H1 (cell line): ENCODE data around the gene TEX2. TPM values are rescaled to one million over a fixed set of nuclear protein-coding genes. Genes with fewer than 3 reads are reported as not detected.

ENCODE experiments used
- CTCF ChIA-PET: fragments of 300-600 bp; sonication (Branson Sonifier 250); formaldehyde crosslinking; loops from one replicate; lab custom pipeline; 2021; ENCODE audit not compliant: partially characterized antibody; lab: Charles Lee
- POLR2A ChIA-PET: fragments of 300-600 bp; sonication (Branson Sonifier 250); formaldehyde crosslinking; loops from one replicate; lab custom pipeline; 2021; ENCODE audit warnings: inconsistent platforms; ENCODE audit not compliant: partially characterized antibody; lab: Charles Lee
- DNase-seq, 2 experiments: peaks; one replicate each; pipeline versions ENCODE4 v3.0.0 to v3.0.0-alpha.2; 2010 to 2022; ENCODE audit warnings: low spot score in 2 of 2, low read depth in 1 of 2, mixed read lengths in 1 of 2
- FAIRE-seq: peaks from 2 replicates; lab custom pipeline; 2011; peaks lifted over from hg19 to GRCh38; lab: Jason Lieb, UNC
- H2AFZ ChIP-seq: 2 replicates; pipeline ENCODE4 v1.8.1; 2012; ENCODE audit warnings: low read length, inconsistent platforms
- H2AK5ac ChIP-seq: 2 replicates; pipeline ENCODE4 v1.6.1; 2013; ENCODE audit warnings: low read depth, low read length
- H2BK120ac ChIP-seq: replicated peaks from 2 replicates; pipeline ENCODE3; 2013; ENCODE audit warnings: low read depth, low read length, inconsistent platforms
- H2BK12ac ChIP-seq: 2 replicates; pipeline ENCODE4 v1.6.1; 2013; ENCODE audit warnings: low read depth, low read length
- H2BK15ac ChIP-seq: 2 replicates; pipeline ENCODE4 v1.6.1; 2013; ENCODE audit warnings: low read length
- H2BK20ac ChIP-seq: 2 replicates; pipeline ENCODE4 v1.6.1; 2013; ENCODE audit warnings: low read length
- H2BK5ac ChIP-seq: 2 replicates; pipeline ENCODE4 v1.6.1; 2013; ENCODE audit warnings: low read depth, low read length
- H3K14ac ChIP-seq: 2 replicates; pipeline ENCODE4 v1.6.1; 2013; ENCODE audit warnings: inconsistent platforms; ENCODE audit not compliant: insufficient read length
- H3K18ac ChIP-seq: 2 replicates; pipeline ENCODE4 v1.6.1; 2013; ENCODE audit warnings: low read length; ENCODE audit errors: extremely low read depth
- H3K23ac ChIP-seq: 2 replicates; pipeline ENCODE4 v1.6.1; 2013; ENCODE audit warnings: inconsistent platforms; ENCODE audit not compliant: insufficient read length
- H3K23me2 ChIP-seq: 2 replicates; pipeline ENCODE4 v1.6.1; 2013; ENCODE audit warnings: low read depth, low read length
- H3K27ac ChIP-seq: 2 replicates; pipeline ENCODE4 v1.6.1; 2011; ENCODE audit warnings: low read depth, low read length, inconsistent platforms
- H3K27me3 ChIP-seq, 4 experiments: replicated peaks in 1 of 4; 1 replicate in 1 of 4; 2 replicates in 3 of 4; pipeline versions ENCODE4 v1.6.1 to v1.8.1; 2011 to 2013; ENCODE audit warnings: low read length in 3 of 4, mild to moderate bottlenecking in 3 of 4, inconsistent platforms in 2 of 4, mixed read lengths in 2 of 4, moderate library complexity in 1 of 4; ENCODE audit not compliant: control insufficient read depth in 3 of 4, insufficient read depth in 3 of 4; ENCODE audit errors: extremely low read depth in 1 of 4
- H3K36me3 ChIP-seq, 4 experiments: 2 replicates each; pipeline versions ENCODE4 v1.6.1 to v1.8.1; 2011 to 2013; ENCODE audit warnings: mild to moderate bottlenecking in 4 of 4, low read length in 3 of 4, moderate library complexity in 2 of 4, control low read depth in 1 of 4, inconsistent platforms in 1 of 4; ENCODE audit not compliant: insufficient read depth in 4 of 4, control insufficient read depth in 2 of 4
- H3K4ac ChIP-seq: replicated peaks from 2 replicates; pipeline ENCODE3; 2013; ENCODE audit warnings: low read length, low read depth, mixed read lengths, inconsistent platforms; ENCODE audit not compliant: insufficient read length
- H3K4me1 ChIP-seq, 4 experiments: replicated peaks in 1 of 4; 1 replicate in 1 of 4; 2 replicates in 3 of 4; pipeline versions ENCODE4 v1.6.1 to v1.8.1; 2011 to 2013; ENCODE audit warnings: low read length in 3 of 4, inconsistent platforms in 2 of 4, mixed read lengths in 1 of 4; ENCODE audit not compliant: insufficient read depth in 4 of 4, control insufficient read depth in 3 of 4
- H3K4me2 ChIP-seq, 2 experiments: 2 replicates each; pipeline versions ENCODE4 v1.6.1 to v1.8.1; 2011 to 2013; ENCODE audit warnings: low read depth in 2 of 2, low read length in 2 of 2, control low read depth in 1 of 2, inconsistent platforms in 1 of 2, mild to moderate bottlenecking in 1 of 2; ENCODE audit not compliant: insufficient read depth in 1 of 2
- H3K4me3 ChIP-seq, 4 experiments: fragments of 200-600, 300-600 bp in 1 of 4; sonication (generic), shearing (Covaris generic), sonication (Bioruptor Twin) in 1 of 4; 2 replicates each; pipeline versions ENCODE4 v1.5.1 to v1.8.1; 2011 to 2016; ENCODE audit warnings: low read length in 4 of 4, low read depth in 3 of 4, control low read depth in 2 of 4, inconsistent platforms in 2 of 4, mild to moderate bottlenecking in 2 of 4, mixed read lengths in 1 of 4, moderate library complexity in 1 of 4; ENCODE audit not compliant: insufficient read depth in 2 of 4; ENCODE audit errors: extremely low read depth in 1 of 4
- H3K56ac ChIP-seq: replicated peaks from 2 replicates; pipeline ENCODE3; 2013; ENCODE audit warnings: low read depth, mild to moderate bottlenecking, mixed read lengths, low read length, inconsistent platforms; ENCODE audit not compliant: insufficient read length
- H3K79me1 ChIP-seq: 2 replicates; pipeline ENCODE4 v1.6.1; 2013; ENCODE audit warnings: low read depth, low read length, control low read depth
- H3K79me2 ChIP-seq, 2 experiments: 2 replicates each; pipeline versions ENCODE4 v1.6.1 to v1.8.1; 2012 to 2013; ENCODE audit warnings: low read length in 2 of 2, mild to moderate bottlenecking in 2 of 2, inconsistent platforms in 1 of 2; ENCODE audit not compliant: insufficient read depth in 2 of 2, control insufficient read depth in 1 of 2
- H3K9ac ChIP-seq, 4 experiments: replicated peaks in 1 of 4; 1 replicate in 1 of 4; 2 replicates in 3 of 4; pipeline versions ENCODE4 v1.6.1 to v1.8.1; 2011 to 2013; ENCODE audit warnings: low read depth in 3 of 4, low read length in 3 of 4, control low read depth in 2 of 4, mild to moderate bottlenecking in 2 of 4, moderate library complexity in 2 of 4, inconsistent platforms in 1 of 4; ENCODE audit errors: extremely low read depth in 1 of 4
- H3K9me3 ChIP-seq, 2 experiments: 2 replicates each; pipeline versions ENCODE4 v1.6.1 to v1.8.1; 2012 to 2013; ENCODE audit warnings: mild to moderate bottlenecking in 2 of 2, moderate library complexity in 2 of 2, control low read depth in 1 of 2, inconsistent platforms in 1 of 2, low read depth in 1 of 2, low read length in 1 of 2, mixed read lengths in 1 of 2; ENCODE audit not compliant: insufficient read depth in 2 of 2
- H4K20me1 ChIP-seq, 2 experiments: replicated peaks in 1 of 2; 2 replicates each; pipeline versions ENCODE3 to v1.8.1; 2011 to 2013; ENCODE audit warnings: inconsistent platforms in 2 of 2, low read length in 2 of 2, mild to moderate bottlenecking in 1 of 2; ENCODE audit not compliant: insufficient read depth in 2 of 2, control insufficient read depth in 1 of 2
- H4K5ac ChIP-seq: 2 replicates; pipeline ENCODE4 v1.6.1; 2013; ENCODE audit warnings: low read length, low read depth, mixed read lengths, inconsistent platforms; ENCODE audit not compliant: insufficient read length
- H4K8ac ChIP-seq: 2 replicates; pipeline ENCODE4 v1.8.0; 2013; ENCODE audit warnings: mild to moderate bottlenecking, moderate library complexity, low read length, inconsistent platforms; ENCODE audit not compliant: insufficient read depth; ENCODE audit errors: extremely low read depth
- H4K91ac ChIP-seq: replicated peaks from 2 replicates; pipeline ENCODE3; 2013; ENCODE audit warnings: low read length, mixed read lengths, inconsistent platforms; ENCODE audit not compliant: insufficient read length
- BACH1 ChIP-seq: IDR thresholded peaks from 2 replicates; pipeline ENCODE4 v1.6.1; 2012; ENCODE audit warnings: low read length, improper control_type of control experiment
- EGR1 ChIP-seq: IDR thresholded peaks from 2 replicates; pipeline ENCODE4 v1.6.1; 2011; ENCODE audit warnings: low read depth, low read length, borderline replicate concordance
- RAD21 ChIP-seq, 2 experiments: IDR thresholded peaks in 1 of 2; conservative IDR thresholded peaks in 1 of 2; 2 replicates each; pipeline ENCODE4 v1.6.1; 2011; ENCODE audit warnings: low read depth in 2 of 2, low read length in 2 of 2, improper control_type of control experiment in 1 of 2, inconsistent platforms in 1 of 2, mild to moderate bottlenecking in 1 of 2, moderate library complexity in 1 of 2
- SIRT6 ChIP-seq: IDR thresholded peaks from one replicate; pipeline ENCODE4 v1.7.1; 2012; ENCODE audit warnings: low read length, inconsistent platforms
- WGBS, 2 experiments: shearing (Covaris generic) in 1 of 2; methylation state at CpG; one replicate each; pipeline versions ENCODE4 v1.1.6 to v1.1.7; 2013 to 2015; ENCODE audit warnings: low lambda C conversion rate in 2 of 2, mixed read lengths in 2 of 2, inconsistent platforms in 1 of 2, low coverage in 1 of 2, missing lambda C conversion rate in 1 of 2; ENCODE audit not compliant: insufficient replicate concordance in 2 of 2, insufficient coverage in 1 of 2, insufficient read length in 1 of 2; ENCODE audit errors: extremely low coverage in 1 of 2, missing lambda C conversion rate in 1 of 2; 5-methylcytosine and 5-hydroxymethylcytosine counted together
- polyA plus RNA-seq, 7 experiments: library from polyadenylated mRNA; depleted of rRNA in 3 of 7; stranded (reverse) in 5 of 7; unstranded in 2 of 7; fragments of >200 nt in 5 of 7; fragments of 200-250 nt in 2 of 7; gene quantifications; 1 replicate in 5 of 7; 2 replicates in 1 of 7; 4 replicates in 1 of 7; pipeline versions ENCODE4 v1.2.1 to v1.2.3, GENCODE V29; 2011 to 2013; ENCODE audit warnings: missing spikeins in 2 of 7, mixed read lengths in 2 of 7
- total RNA-seq: library from RNA; stranded (reverse); fragmentation: NEBNext Ultra II Directional; extraction: Animal tissue kit (Norgen Biotek cat#: 25700); gene quantifications from 2 replicates; pipeline ENCODE4 v1.2.1, GENCODE V29; 2021

TEX2 gene
- total and polyA plus RNA-seq, 2 of the 8 experiments (the other 6 are each of a cell fraction or from before 2014, with no cell fraction given): 6.1 to 15.6 TPM

- Histone ChIP-seq H3K27me3 (peaks cover 0 to 5% (median 3%) of the 10 kb centered on the region in 4 experiments; a peak in 3 of 7 replicates), H3K4me3 (no peak overlapping the region), H3K4ac (no peak overlapping the region), H3K4me1 (peaks cover 0 to 8% (median 4%) of the 10 kb centered on the region in 4 experiments; a peak in 4 of 7 replicates), H2BK120ac (no peak overlapping the region), H3K9me3 (no peaks in the 10 kb centered on the region), H3K4me2 (no peak overlapping the region), H3K79me1 (peaks cover 6% of the 10 kb centered on the region), H4K5ac (no peak overlapping the region), H3K36me3 (no peaks in the 10 kb centered on the region), H3K18ac (no peak overlapping the region), H3K23me2 (peaks cover 4% of the 10 kb centered on the region; the same call in 1 of the 2 replicates), H3K14ac (no peak overlapping the region), H4K91ac (no peak overlapping the region), H3K23ac (no peak overlapping the region), H2AFZ (no peak overlapping the region), H2BK20ac (no peak overlapping the region), H4K8ac (no peak overlapping the region), H3K9ac (peak overlapping the region in 1 of 4 experiments; percentile 34; a peak in 1 of 7 replicates), H2BK5ac (no peak overlapping the region), H2BK12ac (0 out of 2 replicates have a peak overlapping the region, but pooled peaks have one; percentile 33), H3K79me2 (peaks cover 0 to 29% of the 10 kb centered on the region in 2 experiments; a peak in 3 of 4 replicates), H3K56ac (no peak overlapping the region), H2BK15ac (no peak overlapping the region), H2AK5ac (no peak overlapping the region), H4K20me1 (peaks cover 0 to 4% of the 10 kb centered on the region in 2 experiments), H3K27ac (no peak overlapping the region)
- 82% methylated on average over 9 of the region's 9 CpGs; no CpG with 5 or more reads in 1 of the 2 experiments for WGBS, 2 experiments
- FAIRE-seq (no peak), DNase-seq (no peak)
- POLR2A ChIA-PET: interaction anchor here (1.6 kb wide), 1 partner anchor 112 kb away, joined by 3 read pairs; no protein-coding TSS in a partner anchor
- CTCF ChIA-PET: interaction anchor here (1.5 kb wide), 1 partner anchor 21 kb away, joined by 6 read pairs; no protein-coding TSS in a partner anchor
- no peak for TF ChIP-seq BACH1
- TF ChIP-seq SIRT6: no peak
- TF ChIP-seq RAD21 (IDR thresholded peaks at IDR 0.05 in 1 of 2, conservative IDR thresholded peaks at IDR 0.05 in 1 of 2; ENCODE audit: low read depth in 2 of 2, low read length in 2 of 2): no peak
- no peak for TF ChIP-seq EGR1
Measured at GRCh38 chr17:64256913-64257807, 5.9 kb downstream of the TEX2 start.
